GM19238 (cell line): Measurements from ENCODE around the gene OTP.
"Not testable (repeated sequence)": the region's sequence is repeated elsewhere in the genome, so short reads cannot be mapped to it uniquely, and the experiment has no call there.

ENCODE experiments used
- DNase-seq: peaks from one replicate; pipeline ENCODE4 v3.0.0; 2011; ENCODE audit warnings: low spot score; ENCODE audit not compliant: insufficient read length

Gene OTP

DNA sequence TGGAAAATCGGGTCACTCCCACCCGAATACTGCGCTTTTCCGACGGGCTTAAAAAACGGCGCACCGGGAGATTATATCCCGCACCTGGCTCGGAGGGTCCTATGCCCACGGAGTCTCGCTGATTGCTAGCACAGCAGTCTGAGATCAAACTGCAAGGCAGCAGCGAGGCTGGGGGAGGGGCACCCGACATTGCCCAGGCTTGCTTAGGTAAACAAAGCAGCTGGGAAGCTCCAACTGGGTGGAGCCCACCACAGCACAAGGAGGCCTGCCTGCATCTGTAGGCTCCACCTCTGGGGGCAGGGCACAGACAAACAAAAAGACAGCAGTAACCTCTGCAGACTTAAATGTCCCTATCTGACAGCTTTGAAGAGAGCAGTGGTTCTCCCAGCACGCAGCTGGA lies 29.6 kb downstream of the OTP start:
- DNase-seq, result not testable (repeated sequence)

- DNase-seq, result no peak
Measured at GRCh38 chr5:77607324-77607723, 31.2 kb downstream of the OTP start.

DNA sequence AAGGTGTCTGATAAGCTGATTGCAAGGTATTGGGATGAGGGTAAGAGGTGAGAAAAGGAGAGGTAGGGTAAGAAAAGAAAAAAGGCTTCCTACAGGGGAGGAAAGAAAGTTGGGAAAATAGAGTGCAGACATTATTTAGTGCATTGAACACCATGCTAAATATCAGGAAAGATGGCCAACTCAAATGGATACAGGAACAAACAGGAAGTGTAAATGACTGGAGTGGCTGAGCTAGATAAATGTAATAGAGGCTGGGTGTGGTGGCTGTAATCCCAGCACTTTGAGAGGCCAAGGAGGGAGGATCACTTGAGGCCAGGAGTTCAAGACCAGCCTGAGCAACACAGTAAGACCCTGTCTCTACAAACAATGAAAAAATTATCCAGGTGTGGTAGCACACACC lies 32.2 kb downstream of the OTP start:
- no peak for DNase-seq

- no peak for DNase-seq
Measured at GRCh38 chr5:77599679-77600078, 38.8 kb downstream of the OTP start.

GRCh38 chr5:77590347-77590746 lies 48.2 kb downstream of the OTP start:
- DNase-seq, result peak; percentile 2

DNA sequence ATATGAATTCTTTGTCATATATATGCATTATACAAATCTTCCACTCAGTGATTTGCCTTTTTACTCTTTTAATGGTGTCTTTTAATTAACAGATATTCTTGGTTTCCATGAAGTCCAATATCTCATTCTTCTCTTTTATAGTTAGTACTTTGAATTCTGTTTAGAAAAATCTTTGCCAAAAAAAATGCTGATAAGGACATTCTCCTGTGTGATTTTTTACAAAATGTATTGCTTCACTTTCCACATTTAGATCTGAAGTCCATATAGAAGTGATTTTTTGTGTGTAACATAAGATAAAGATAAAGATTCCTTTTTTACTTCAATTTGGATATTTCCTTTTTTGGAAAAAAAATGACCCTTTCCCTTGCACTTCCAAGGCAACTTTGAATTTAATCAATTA lies 50.3 kb downstream of the OTP start:
- no peak for DNase-seq

DNA sequence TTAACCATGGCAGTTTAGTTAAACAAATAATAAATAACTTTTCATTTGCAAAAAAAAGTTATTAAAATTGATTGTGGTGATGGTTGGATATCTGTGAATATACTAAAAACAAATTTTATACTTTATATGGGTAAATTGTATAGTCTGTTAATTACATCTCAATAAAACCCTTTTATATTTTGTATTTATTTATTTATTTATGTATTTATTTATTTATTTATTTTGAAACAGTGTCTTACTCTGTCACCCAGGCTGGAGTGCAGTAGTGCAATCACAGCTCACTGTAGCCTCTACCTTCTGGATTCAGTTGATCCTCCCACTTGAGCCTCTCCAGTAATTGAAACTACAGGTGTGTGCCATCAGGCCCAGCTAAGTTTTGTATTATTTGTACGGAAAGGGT lies 52.4 kb downstream of the OTP start:
- DNase-seq, result no peak

GRCh38 chr5:77582143-77582542 lies 56.4 kb downstream of the OTP start:
- not testable (repeated sequence) for DNase-seq
